NT2/D1 (cell line): ENCODE data around the gene PCDHA10.

Source experiments
- YY1 ChIP-seq: IDR thresholded peaks from 2 replicates; pipeline ENCODE4 v1.6.1; 2011; ENCODE audit not compliant: insufficient read length, insufficient read depth
- ZNF274 ChIP-seq: IDR thresholded peaks from 2 replicates; pipeline ENCODE4 v1.6.1; 2011; ENCODE audit warnings: mild to moderate bottlenecking, low read depth, low read length

- no peak for TF ChIP-seq ZNF274
- no peak for TF ChIP-seq YY1
Observed at GRCh38 chr5:140857987-140858240, 2.2 kb downstream of the PCDHA10 start.
